Measurements from ENCODE around the gene WDPCP.

GRCh38 chr2:63287956-63288355 is 300.3 kb downstream of the WDPCP start:
- no peak for TF ChIP-seq CTCF (IDR thresholded peaks at IDR 0.05)
- no peak for TF ChIP-seq EZH2 (IDR thresholded peaks at IDR 0.05; ENCODE audit: borderline replicate concordance, insufficient read depth, low read depth, low read length, poor library complexity, severe bottlenecking)

Measured in B cell (primary cell).